Testis (tissue), 2 donors: ENCODE data around the gene KCNJ14.

Experiments used
- CTCF ChIP-seq, 3 experiments: fragments of 450-650 bp in 2 of 3; fragments of 200-600 bp in 1 of 3; sonication (generic) in 1 of 3; IDR thresholded peaks; one replicate each; pipeline ENCODE4 v1.5.1; 2016 to 2019; ENCODE audit warnings: antibody characterized with exemption in 3 of 3, mild to moderate bottlenecking in 2 of 3, moderate library complexity in 1 of 3
- POLR2A ChIP-seq: fragments of 450-650 bp; IDR thresholded peaks from one replicate; pipeline ENCODE4 v1.6.1; 2017; ENCODE audit warnings: antibody characterized with exemption, mild to moderate bottlenecking, moderate library complexity

- no peak for TF ChIP-seq POLR2A
- no peak for TF ChIP-seq CTCF (IDR thresholded peaks at IDR 0.05)
Measured at GRCh38 chr19:48469934-48470680, 14.7 kb downstream of the KCNJ14 start.
